Karpas-422 (cell line): ENCODE data around the gene GNPDA2. TPM values are rescaled to one million over a fixed set of nuclear protein-coding genes. Genes with fewer than 3 reads are reported as not detected.

Source experiments
- DNase-seq: peaks from one replicate; pipeline ENCODE4 v3.0.0-alpha.2; 2015
- H2AFZ ChIP-seq: fragments of 200-600 bp; sonication (generic); 2 replicates; pipeline ENCODE4 v1.6.1; 2014; ENCODE audit warnings: antibody characterized with exemption, low read length, mixed read lengths
- H3K27ac ChIP-seq: fragments of 200-600 bp; sonication (generic); 2 replicates; pipeline ENCODE4 v1.5.1; 2014; ENCODE audit warnings: mild to moderate bottlenecking, low read length, moderate library complexity
- H3K27me3 ChIP-seq: fragments of 200-600 bp; sonication (generic); 2 replicates; pipeline ENCODE4 v1.6.1; 2014; ENCODE audit warnings: low read length, mixed read lengths
- H3K36me3 ChIP-seq: fragments of 200-600 bp; sonication (generic); 2 replicates; pipeline ENCODE4 v1.6.1; 2014; ENCODE audit warnings: low read length, mixed read lengths; ENCODE audit not compliant: insufficient read depth
- H3K4me1 ChIP-seq: fragments of 200-600 bp; sonication (generic); 2 replicates; pipeline ENCODE4 v1.6.1; 2014; ENCODE audit warnings: mild to moderate bottlenecking, low read length, mixed read lengths
- H3K4me2 ChIP-seq: fragments of 200-600 bp; sonication (generic); 2 replicates; pipeline ENCODE4 v1.6.1; 2014; ENCODE audit warnings: low read length, low read depth, mild to moderate bottlenecking; ENCODE audit not compliant: poor library complexity, severe bottlenecking
- H3K4me3 ChIP-seq: fragments of 200-600 bp; sonication (generic); 2 replicates; pipeline ENCODE4 v1.5.1; 2014; ENCODE audit warnings: mild to moderate bottlenecking, antibody characterized with exemption, low read length, mixed read lengths
- H3K79me2 ChIP-seq: fragments of 200-600 bp; sonication (generic); 2 replicates; pipeline ENCODE4 v1.6.1; 2014; ENCODE audit warnings: mild to moderate bottlenecking, low read length, mixed read lengths
- H3K9ac ChIP-seq: fragments of 200-600 bp; sonication (generic); 2 replicates; pipeline ENCODE4 v1.6.0; 2014; ENCODE audit warnings: low read length
- H3K9me2 ChIP-seq: fragments of 200-600 bp; sonication (generic), shearing (Covaris generic); replicated peaks from 2 replicates; pipeline ENCODE4 v1.6.0; 2014; ENCODE audit warnings: mild to moderate bottlenecking, low read length, moderate library complexity; ENCODE audit not compliant: insufficient read depth
- H3K9me3 ChIP-seq: fragments of 300-700, 200-600 bp; sonication (generic); 2 replicates; pipeline ENCODE4 v1.6.1; 2014; ENCODE audit warnings: low read length, mixed read lengths
- H4K20me1 ChIP-seq: fragments of 200-600 bp; sonication (generic); 2 replicates; pipeline ENCODE4 v1.6.1; 2014; ENCODE audit warnings: mild to moderate bottlenecking, antibody characterized with exemption, low read length, low read depth; ENCODE audit not compliant: insufficient read depth
- total RNA-seq: library from RNA; depleted of rRNA; stranded (reverse); fragments of >200 nt; shearing (Covaris generic); gene quantifications from 2 replicates; pipeline ENCODE4 v1.2.3, GENCODE V29; 2014; ENCODE audit warnings: low replicate concordance

GNPDA2 gene
- total RNA-seq, 1 experiment from 2014 or later, result 30.1 TPM

DNA sequence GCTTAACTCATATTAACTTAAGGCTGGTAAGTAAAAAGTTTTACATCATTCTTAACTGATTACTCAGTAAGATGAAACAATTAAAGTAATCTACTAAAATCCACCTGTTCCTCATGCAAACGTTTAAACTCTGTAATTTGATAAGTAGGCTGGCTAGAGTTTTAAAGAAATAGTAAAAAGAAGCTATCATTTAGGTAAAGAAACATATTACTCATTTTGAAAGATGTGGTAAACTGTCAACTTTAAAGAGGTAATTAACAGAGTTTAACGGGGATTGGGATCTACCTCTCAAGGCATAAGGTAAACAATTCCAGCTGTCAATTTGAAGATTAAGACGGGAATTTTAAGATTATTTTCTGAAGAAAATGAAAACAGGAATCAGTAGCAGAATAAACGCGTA lies 9.8 kb downstream of the GNPDA2 start:
- no peak overlapping the region for H3K9ac ChIP-seq
- H3K4me1 ChIP-seq, result peaks cover 14% of the 10 kb centered on the region
- H3K27me3 ChIP-seq, result no peaks in the 10 kb centered on the region
- H3K36me3 ChIP-seq, result peaks cover 15% of the 10 kb centered on the region; the same call in 1 of the 2 replicates
- H3K79me2 ChIP-seq, result peaks cover 92% of the 10 kb centered on the region
- H2AFZ ChIP-seq, result no peak overlapping the region
- no peak overlapping the region for H3K4me2 ChIP-seq
- H3K4me3 ChIP-seq, result no peak overlapping the region
- H4K20me1 ChIP-seq, result no peaks in the 10 kb centered on the region
- DNase-seq, result no peak
- H3K9me3 ChIP-seq, result no peaks in the 10 kb centered on the region
- H3K27ac ChIP-seq, result no peak overlapping the region
- H3K9me2 ChIP-seq, result no peaks in the 10 kb centered on the region

GRCh38 chr4:44713125-44713524 lies 13.2 kb downstream of the GNPDA2 start:
- DNase-seq, result no peak
- no peak overlapping the region for H3K27ac ChIP-seq
- H3K36me3 ChIP-seq, result peaks cover 33% of the 10 kb centered on the region; the same call in 1 of the 2 replicates
- no peak overlapping the region for H2AFZ ChIP-seq
- no peaks in the 10 kb centered on the region for H3K9me3 ChIP-seq
- no peaks in the 10 kb centered on the region for H3K9me2 ChIP-seq
- H4K20me1 ChIP-seq, result no peaks in the 10 kb centered on the region
- peaks cover 5% of the 10 kb centered on the region for H3K4me1 ChIP-seq
- no peak overlapping the region for H3K9ac ChIP-seq
- H3K4me2 ChIP-seq, result no peak overlapping the region
- no peaks in the 10 kb centered on the region for H3K27me3 ChIP-seq
- H3K79me2 ChIP-seq, result peaks cover 86% of the 10 kb centered on the region
- no peak overlapping the region for H3K4me3 ChIP-seq

GRCh38 chr4:44704673-44705072 lies 21.7 kb downstream of the GNPDA2 start:
- Histone ChIP-seq H3K27ac (no peak overlapping the region), H3K9ac (no peak overlapping the region), H2AFZ (no peak overlapping the region), H4K20me1 (no peaks in the 10 kb centered on the region), H3K9me2 (no peaks in the 10 kb centered on the region), H3K4me2 (no peak overlapping the region), H3K27me3 (no peaks in the 10 kb centered on the region), H3K36me3 (peaks cover 86% of the 10 kb centered on the region; the same call in 1 of the 2 replicates), H3K9me3 (no peaks in the 10 kb centered on the region), H3K4me1 (no peaks in the 10 kb centered on the region), H3K79me2 (peaks cover 43% of the 10 kb centered on the region), H3K4me3 (no peak overlapping the region)
- no peak for DNase-seq

DNA sequence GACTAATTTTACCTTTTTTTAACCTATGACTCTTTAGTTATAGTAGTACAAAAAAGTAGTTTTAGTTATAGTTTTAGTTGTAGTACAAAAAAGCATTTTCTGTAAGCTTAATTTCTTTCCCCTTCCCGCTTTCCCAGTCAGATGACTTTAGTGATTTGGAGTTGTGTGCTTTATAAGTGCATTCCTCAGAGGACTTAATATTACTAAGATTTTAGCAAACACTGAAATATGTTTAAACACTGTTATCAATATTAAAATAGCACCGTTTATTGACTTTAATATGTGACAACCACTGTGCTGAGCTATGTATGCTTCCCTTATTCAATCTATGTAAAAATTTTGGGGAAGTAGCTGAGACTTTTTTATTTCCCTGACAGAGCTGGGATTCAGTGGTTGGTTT lies 25.3 kb downstream of the GNPDA2 start:
- no peak overlapping the region for H3K27ac ChIP-seq
- DNase-seq, result no peak

GRCh38 chr4:44700427-44700826 lies 25.9 kb downstream of the GNPDA2 start:
- no peaks in the 10 kb centered on the region for H3K27me3 ChIP-seq
- H3K4me1 ChIP-seq, result no peaks in the 10 kb centered on the region
- no peaks in the 10 kb centered on the region for H3K9me2 ChIP-seq
- no peak overlapping the region for H3K4me3 ChIP-seq
- H3K9me3 ChIP-seq, result no peaks in the 10 kb centered on the region
- peaks cover 84% of the 10 kb centered on the region; the same call in 1 of the 2 replicates for H3K36me3 ChIP-seq
- H3K79me2 ChIP-seq, result peaks cover 46% of the 10 kb centered on the region
- no peak for DNase-seq
- H3K4me2 ChIP-seq, result no peak overlapping the region
- H3K9ac ChIP-seq, result no peak overlapping the region
- H3K27ac ChIP-seq, result no peak overlapping the region
- H2AFZ ChIP-seq, result no peak overlapping the region
- H4K20me1 ChIP-seq, result no peaks in the 10 kb centered on the region

More for the DNA sequence above, 25.3 kb downstream of the GNPDA2 start:
- Histone ChIP-seq H3K9me3 (no peaks in the 10 kb centered on the region), H3K36me3 (peaks cover 86% of the 10 kb centered on the region; the same call in 1 of the 2 replicates), H2AFZ (no peak overlapping the region), H3K79me2 (peaks cover 44% of the 10 kb centered on the region), H3K4me1 (no peaks in the 10 kb centered on the region), H3K27me3 (no peaks in the 10 kb centered on the region), H3K9ac (no peak overlapping the region), H3K9me2 (no peaks in the 10 kb centered on the region), H3K4me2 (no peak overlapping the region), H4K20me1 (no peaks in the 10 kb centered on the region), H3K4me3 (no peak overlapping the region)

DNA sequence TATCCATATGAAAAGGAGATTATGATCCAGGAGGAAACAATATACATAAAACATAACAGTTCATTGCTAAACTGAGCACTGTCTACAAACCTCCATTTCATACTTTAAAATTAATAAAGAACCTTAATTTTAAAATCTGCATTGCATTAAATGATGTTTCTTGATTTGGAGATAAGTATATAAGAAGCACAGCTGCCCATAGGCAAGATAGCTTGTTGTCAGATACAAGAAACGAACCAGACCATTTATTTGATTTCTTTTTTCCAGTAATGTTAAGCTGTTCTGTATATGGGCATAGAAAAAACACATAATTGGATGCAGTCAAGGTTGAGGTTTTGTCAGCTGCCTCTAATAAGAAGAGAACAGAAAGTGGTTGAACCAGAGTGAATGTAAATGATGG lies 41.7 kb downstream of the GNPDA2 start:
- Histone ChIP-seq H3K9ac (no peak overlapping the region), H3K79me2 (peaks cover 67% of the 10 kb centered on the region), H3K27me3 (no peaks in the 10 kb centered on the region), H3K9me2 (no peaks in the 10 kb centered on the region), H3K4me1 (peaks cover 16% of the 10 kb centered on the region), H2AFZ (no peak overlapping the region), H3K27ac (no peak overlapping the region), H3K4me2 (no peak overlapping the region), H3K4me3 (no peak overlapping the region), H3K36me3 (peaks cover 74% of the 10 kb centered on the region), H4K20me1 (no peaks in the 10 kb centered on the region; the same call in none of the 2 replicates), H3K9me3 (no peaks in the 10 kb centered on the region)
- DNase-seq, result no peak

DNA sequence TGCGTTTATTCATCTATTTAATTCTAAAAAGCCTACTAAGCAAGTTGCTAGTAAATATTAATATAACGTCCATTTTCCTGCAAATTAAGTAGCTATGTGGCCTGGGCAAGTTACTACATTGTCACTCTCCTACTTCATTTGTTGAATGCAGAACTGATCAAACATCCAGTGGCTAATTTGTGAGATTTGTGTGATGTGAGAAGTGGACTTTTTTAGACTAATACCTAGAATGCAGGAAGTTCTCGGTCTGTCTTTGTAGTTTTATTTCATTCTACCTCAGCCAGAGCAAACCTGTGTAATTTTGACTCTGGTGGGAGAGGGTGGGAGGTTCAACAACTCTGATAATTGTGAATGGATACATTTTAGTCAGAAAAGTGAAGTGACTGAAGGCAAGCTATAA lies 47.3 kb downstream of the GNPDA2 start:
- H4K20me1 ChIP-seq, result no peaks in the 10 kb centered on the region; the same call in none of the 2 replicates
- peak overlapping the region; percentile 94 for H3K4me3 ChIP-seq
- H3K4me1 ChIP-seq, result peaks cover 24% of the 10 kb centered on the region
- peak overlapping the region; percentile 93 for H3K9ac ChIP-seq
- DNase-seq, result peak; percentile 69
- peaks cover 28% of the 10 kb centered on the region for H3K36me3 ChIP-seq
- H2AFZ ChIP-seq, result no peak overlapping the region
- no peaks in the 10 kb centered on the region for H3K9me2 ChIP-seq
- H3K9me3 ChIP-seq, result no peaks in the 10 kb centered on the region
- H3K27me3 ChIP-seq, result no peaks in the 10 kb centered on the region
- peak overlapping the region; percentile 92 for H3K4me2 ChIP-seq
- H3K27ac ChIP-seq, result peak overlapping the region; percentile 52
- peaks cover 51% of the 10 kb centered on the region for H3K79me2 ChIP-seq

- Histone ChIP-seq H3K9me3 (no peaks in the 10 kb centered on the region), H3K9ac (peak within 1 kb of the TSS; percentile 93), H3K36me3 (peaks cover 23% of the 10 kb centered on the region), H3K4me2 (peak within 1 kb of the TSS; percentile 92), H4K20me1 (no peaks in the 10 kb centered on the region; the same call in none of the 2 replicates), H3K4me3 (peak within 1 kb of the TSS; percentile 94), H2AFZ (peak within 1 kb of the TSS; percentile 99), H3K9me2 (no peaks in the 10 kb centered on the region), H3K79me2 (peaks cover 47% of the 10 kb centered on the region), H3K27me3 (no peaks in the 10 kb centered on the region), H3K27ac (peak within 1 kb of the TSS; percentile 52), H3K4me1 (peaks cover 24% of the 10 kb centered on the region)
- DNase-seq, result peak; percentile 97
Observed at GRCh38 chr4:44678094-44679041, 48.0 kb downstream of the GNPDA2 start, which contains the start of gene GUF1. Gene GUF1 (plus strand): TSS chr4:44678420. CDS start chr4:44678623, 203 bp downstream.
